GM19025 (cell line): ENCODE results near the gene ZNF727.
"Not testable (repeated sequence)": the region's sequence is repeated elsewhere in the genome, so short reads cannot be mapped to it uniquely, and the experiment has no call there.

Source experiments
- ATAC-seq: cut with Tn5 transposase; IDR thresholded peaks from one replicate; pipeline ENCODE4 v1.9.1; 2021; ENCODE audit warnings: mild to moderate bottlenecking, low read depth, moderate library complexity; ENCODE audit not compliant: unreplicated experiment

ZNF727 gene

DNA sequence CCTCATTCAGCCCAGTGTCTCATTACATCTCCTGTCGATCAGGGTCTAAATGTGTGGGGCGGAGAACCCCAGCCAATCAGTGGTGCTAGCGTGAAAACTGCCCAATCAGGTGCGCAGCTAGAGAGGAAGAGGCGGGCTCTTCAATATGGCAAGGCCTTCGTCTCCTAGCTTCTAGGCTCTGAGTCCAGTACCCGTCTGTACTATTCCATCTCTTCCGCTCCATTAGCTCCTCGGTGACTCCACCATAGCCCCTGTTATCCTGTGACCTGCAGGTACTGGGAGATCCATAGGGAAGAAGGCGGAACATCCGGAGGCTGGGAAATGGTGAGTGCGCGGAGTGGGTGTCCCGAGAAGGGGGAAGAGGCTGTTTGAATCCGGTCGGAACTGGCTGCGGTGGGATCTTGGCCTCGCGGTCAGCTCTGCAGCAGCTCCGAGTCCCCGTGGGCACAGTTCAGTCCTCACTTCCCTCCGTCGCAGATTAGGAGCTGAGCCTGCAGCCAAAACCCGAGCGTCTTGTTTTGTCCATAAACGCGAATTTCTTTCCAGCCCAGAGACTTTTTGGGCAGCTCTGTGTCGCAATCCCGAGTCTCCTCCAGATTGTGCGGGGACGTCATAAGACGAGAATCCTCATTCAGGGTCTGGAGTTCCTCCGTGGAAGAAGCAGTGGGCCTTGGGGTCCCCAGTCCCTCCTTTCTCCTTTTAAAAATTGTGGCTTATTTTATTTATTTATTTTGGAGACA, at the start of gene ZNF727:
Gene ZNF727 (plus strand): TSS at position 134 of the 740 bp plus-strand sequence. CDS start 188 bp downstream, at position 322.
- ATAC-seq: no peak

- no peak for ATAC-seq
These were observed 46.7 kb upstream of the ZNF727 start, which contains the start of gene ZNF722 for GRCh38 chr7:63998549-63998948. Gene ZNF722 (plus strand): TSS chr7:63998849. CDS start chr7:63998962, 113 bp downstream.

DNA sequence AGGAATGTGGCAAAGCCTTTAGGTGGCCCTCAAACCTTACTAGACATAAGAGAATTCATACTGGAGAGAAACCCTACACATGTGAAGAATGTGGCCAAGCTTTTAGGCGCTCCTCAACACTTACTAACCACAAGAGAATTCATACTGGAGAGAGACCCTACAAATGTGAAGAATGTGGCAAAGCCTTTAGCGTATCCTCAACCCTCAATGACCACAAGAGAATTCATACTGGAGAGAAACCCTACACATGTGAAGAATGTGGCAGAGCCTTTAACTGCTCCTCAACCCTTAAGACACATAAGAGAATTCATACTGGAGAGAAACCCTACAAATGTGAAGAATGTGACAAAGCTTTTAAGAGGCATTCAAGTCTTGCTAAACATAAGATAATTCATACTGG, 29.7 kb upstream of the ZNF727 start:
- not testable (repeated sequence) for ATAC-seq

GRCh38 chr7:64035388-64035787, 9.8 kb upstream of the ZNF727 start:
- ATAC-seq: no peak

DNA sequence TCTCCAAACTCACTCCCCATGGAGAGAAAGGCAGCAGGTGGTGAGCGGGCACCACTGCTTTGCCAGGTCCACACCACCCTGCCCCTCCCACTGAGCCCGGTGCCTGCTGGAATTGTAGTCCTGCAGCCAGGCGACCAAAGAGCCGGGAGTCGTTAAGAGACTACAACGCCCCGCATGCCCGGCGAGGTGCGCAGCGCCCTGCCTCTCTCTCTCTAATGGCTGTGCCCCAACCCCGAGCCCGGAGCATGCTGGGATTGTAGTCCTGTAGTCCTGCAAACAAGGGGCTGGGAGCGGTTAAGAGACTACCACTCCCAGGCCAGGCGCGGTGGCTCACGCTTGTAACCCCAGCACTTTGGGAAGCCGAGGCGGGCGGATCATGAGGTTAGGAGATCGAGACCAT, 8.1 kb upstream of the ZNF727 start:
- ATAC-seq: no peak

DNA sequence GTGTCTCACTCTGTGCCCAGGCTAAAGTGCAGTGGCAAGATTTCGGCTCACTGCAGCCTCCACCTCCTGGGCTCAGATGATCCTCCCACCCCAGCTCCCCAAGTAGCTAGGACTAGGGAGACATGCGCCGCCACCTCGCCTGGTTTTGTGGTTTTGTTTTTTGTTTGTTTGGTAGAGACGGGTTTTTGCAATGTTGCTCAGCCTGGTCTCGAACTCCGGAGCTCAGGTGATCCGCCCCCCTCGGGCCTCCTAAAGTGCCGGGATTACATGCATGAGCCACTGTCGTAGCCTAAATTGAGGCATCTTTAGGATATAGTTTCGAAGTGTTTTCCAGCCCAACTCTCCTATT, 781 bp downstream of the ZNF727 start:
- ATAC-seq: no peak

GRCh38 chr7:64077837-64078698, 32.8 kb downstream of the ZNF727 start:
- ATAC-seq: not testable (repeated sequence)

DNA sequence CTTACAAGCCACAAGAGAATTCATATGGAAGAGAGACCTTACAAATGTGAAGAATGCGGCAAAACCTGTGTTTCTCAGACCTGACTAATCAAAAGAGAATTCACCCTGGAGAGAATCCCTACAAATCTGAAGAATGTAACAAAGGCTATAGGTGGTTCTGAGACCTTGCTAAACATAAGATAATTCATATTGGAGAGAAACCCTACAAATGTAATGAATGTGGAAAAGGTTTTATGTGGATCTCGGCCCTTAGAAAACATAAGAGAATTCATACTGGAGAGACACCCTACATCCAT, 33.4 kb downstream of the ZNF727 start:
- no peak for ATAC-seq

GRCh38 chr7:64087501-64087900, 42.3 kb downstream of the ZNF727 start:
- no peak for ATAC-seq

- ATAC-seq: not testable (repeated sequence)
These were observed 43.6 kb downstream of the ZNF727 start for GRCh38 chr7:64088863-64089262.
